SK-N-SH treated with all-trans-retinoic acid at 6 μM for 48 hours (cell line): Measurements from ENCODE around the gene PTPRN2.

Experiments
- CREB5 ChIP-seq: fragments of 250-450 bp; sonication (Bioruptor Pico); IDR thresholded peaks from 2 replicates; pipeline ENCODE4 v1.5.1; 2020; ENCODE audit warnings: low read depth, mild to moderate bottlenecking, moderate library complexity
- CSDC2 ChIP-seq: fragments of 250-450 bp; sonication (Bioruptor Pico); IDR thresholded peaks from 2 replicates; pipeline ENCODE4 v1.5.0; 2020; ENCODE audit warnings: mild to moderate bottlenecking, moderate library complexity
- ISL1 ChIP-seq: fragments of 250-450 bp; sonication (Bioruptor Pico); IDR thresholded peaks from 2 replicates; pipeline ENCODE4 v2.1.2; 2022; ENCODE audit warnings: mild to moderate bottlenecking, moderate library complexity
- OSR1 ChIP-seq: fragments of 250-450 bp; sonication (Bioruptor Pico); IDR thresholded peaks from 2 replicates; pipeline ENCODE4 v1.8.0; 2022; ENCODE audit warnings: moderate library complexity, mild to moderate bottlenecking, inconsistent platforms
- PPARA ChIP-seq: fragments of 250-450 bp; sonication (Bioruptor Pico); IDR thresholded peaks from 2 replicates; pipeline ENCODE4 v1.5.0; 2020; ENCODE audit warnings: mild to moderate bottlenecking, borderline replicate concordance
- TOX ChIP-seq: fragments of 250-450 bp; sonication (Bioruptor Pico); IDR thresholded peaks from 2 replicates; pipeline ENCODE4 v1.8.0; 2021; ENCODE audit warnings: mild to moderate bottlenecking, moderate library complexity, borderline replicate concordance
- ZC3H10 ChIP-seq: fragments of 250-450 bp; sonication (Bioruptor Pico); IDR thresholded peaks from 2 replicates; pipeline ENCODE4 v1.5.1; 2021; ENCODE audit warnings: mild to moderate bottlenecking, moderate library complexity
- ZFP3 ChIP-seq: fragments of 250-450 bp; sonication (Bioruptor Pico); IDR thresholded peaks from 2 replicates; pipeline ENCODE4 v1.5.0; 2020; ENCODE audit warnings: mild to moderate bottlenecking, moderate library complexity
- ZFP30 ChIP-seq: fragments of 450-650 bp; formaldehyde crosslinking; IDR thresholded peaks from 2 replicates; pipeline ENCODE4 v1.5.0; 2022; ENCODE audit warnings: mild to moderate bottlenecking, moderate library complexity
- ZNF70 ChIP-seq: fragments of 450-650 bp; formaldehyde crosslinking; IDR thresholded peaks from 2 replicates; pipeline ENCODE4 v1.5.0; 2020; ENCODE audit warnings: mild to moderate bottlenecking, moderate library complexity
- ZNF8 ChIP-seq: fragments of 450-650 bp; formaldehyde crosslinking; IDR thresholded peaks from 2 replicates; pipeline ENCODE4 v1.5.0; 2020; ENCODE audit warnings: mild to moderate bottlenecking, moderate library complexity
- TF ChIP-seq, protein P1 (sequence below): fragments of 250-450 bp; sonication (Bioruptor Pico); IDR thresholded peaks from 2 replicates; pipeline ENCODE4 v1.8.0; 2020; ENCODE audit warnings: mild to moderate bottlenecking, moderate library complexity, borderline replicate concordance

DNA sequence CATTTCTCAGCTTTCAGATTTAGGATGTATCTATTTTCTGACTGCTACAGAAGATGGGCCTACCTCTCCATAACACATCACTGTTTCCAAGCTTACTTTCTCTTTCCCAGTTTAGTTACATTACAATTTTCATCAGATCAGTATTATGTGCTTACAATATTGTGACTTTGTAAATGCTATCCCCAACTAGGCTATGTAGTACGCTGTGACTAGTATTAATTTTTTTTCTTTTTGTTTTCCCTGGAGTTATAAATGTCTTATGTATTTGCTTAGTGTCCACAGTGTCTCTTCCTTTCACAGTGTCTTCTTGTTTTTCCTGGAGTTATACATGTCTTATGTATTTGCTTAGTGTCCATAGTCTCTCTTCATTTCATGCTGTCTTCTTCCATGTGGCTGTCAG, 188.9 kb downstream of the PTPRN2 start:
- TF ChIP-seq ZFP30 (CRISPR knock-in tag): no peak
- TF ChIP-seq ZC3H10 (CRISPR knock-in tag): no peak
- no peak for TF ChIP-seq PPARA
- no peak for TF ChIP-seq CREB5 (CRISPR knock-in tag)
- TF ChIP-seq TOX (CRISPR knock-in tag): no peak
- TF ChIP-seq, protein P1, sequence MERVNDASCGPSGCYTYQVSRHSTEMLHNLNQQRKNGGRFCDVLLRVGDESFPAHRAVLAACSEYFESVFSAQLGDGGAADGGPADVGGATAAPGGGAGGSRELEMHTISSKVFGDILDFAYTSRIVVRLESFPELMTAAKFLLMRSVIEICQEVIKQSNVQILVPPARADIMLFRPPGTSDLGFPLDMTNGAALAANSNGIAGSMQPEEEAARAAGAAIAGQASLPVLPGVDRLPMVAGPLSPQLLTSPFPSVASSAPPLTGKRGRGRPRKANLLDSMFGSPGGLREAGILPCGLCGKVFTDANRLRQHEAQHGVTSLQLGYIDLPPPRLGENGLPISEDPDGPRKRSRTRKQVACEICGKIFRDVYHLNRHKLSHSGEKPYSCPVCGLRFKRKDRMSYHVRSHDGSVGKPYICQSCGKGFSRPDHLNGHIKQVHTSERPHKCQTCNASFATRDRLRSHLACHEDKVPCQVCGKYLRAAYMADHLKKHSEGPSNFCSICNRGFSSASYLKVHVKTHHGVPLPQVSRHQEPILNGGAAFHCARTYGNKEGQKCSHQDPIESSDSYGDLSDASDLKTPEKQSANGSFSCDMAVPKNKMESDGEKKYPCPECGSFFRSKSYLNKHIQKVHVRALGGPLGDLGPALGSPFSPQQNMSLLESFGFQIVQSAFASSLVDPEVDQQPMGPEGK: no peak
- TF ChIP-seq OSR1: no peak
- TF ChIP-seq ZNF70: no peak
- no peak for TF ChIP-seq ZFP3 (CRISPR knock-in tag)
- TF ChIP-seq ISL1: no peak
- TF ChIP-seq CSDC2 (CRISPR knock-in tag): no peak
- TF ChIP-seq ZNF8 (CRISPR knock-in tag): no peak
